Prostate gland (tissue), 2 donors: ENCODE data around the gene MAD2L2.

Experiments used
- CTCF ChIP-seq, 4 experiments: fragments of 200-600 bp in 2 of 4; fragments of 450-650 bp in 2 of 4; sonication (generic) in 2 of 4; IDR thresholded peaks; 1 replicate in 3 of 4; 2 replicates in 1 of 4; pipeline ENCODE4 v1.5.1; 2016 to 2019; ENCODE audit warnings: antibody characterized with exemption in 4 of 4, mild to moderate bottlenecking in 2 of 4, moderate library complexity in 2 of 4
- POLR2A ChIP-seq: fragments of 450-650 bp; IDR thresholded peaks from one replicate; pipeline ENCODE4 v1.6.1; 2016; ENCODE audit warnings: antibody characterized with exemption, mild to moderate bottlenecking
- POLR2AphosphoS5 ChIP-seq: sonication (generic); formaldehyde crosslinking; IDR thresholded peaks from one replicate; pipeline ENCODE4 v1.6.1; 2017; ENCODE audit warnings: antibody characterized with exemption

DNA sequence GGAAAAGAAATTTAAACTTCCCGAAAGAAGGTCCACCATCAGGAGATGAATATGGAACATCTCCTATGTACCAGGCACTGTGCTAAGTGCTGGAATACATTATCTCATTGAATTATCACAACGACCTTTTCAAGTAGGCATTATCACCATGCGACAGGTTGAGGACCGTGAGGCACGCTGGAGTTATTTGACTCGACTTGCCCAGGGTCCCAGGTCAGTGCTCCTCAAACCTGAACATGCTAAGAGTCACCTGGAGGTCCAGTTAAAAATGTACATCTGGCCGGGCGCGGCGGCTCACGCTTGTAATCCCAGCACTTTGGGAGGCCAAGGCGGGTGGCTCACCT, 39.1 kb upstream of the MAD2L2 start:
- no peak for TF ChIP-seq POLR2A
- no peak for TF ChIP-seq CTCF (IDR thresholded peaks at IDR 0.05)
- no peak for TF ChIP-seq POLR2AphosphoS5
